SHP77 treated with DMSO at 0.1 percent for 48 hours (cell line): Measurements from ENCODE around the gene ZC3H4.

Experiments
- DNase-seq: peaks from one replicate; lab custom pipeline; 2025; lab: John Stamatoyannopoulos, UW

The ZC3H4 gene

DNA sequence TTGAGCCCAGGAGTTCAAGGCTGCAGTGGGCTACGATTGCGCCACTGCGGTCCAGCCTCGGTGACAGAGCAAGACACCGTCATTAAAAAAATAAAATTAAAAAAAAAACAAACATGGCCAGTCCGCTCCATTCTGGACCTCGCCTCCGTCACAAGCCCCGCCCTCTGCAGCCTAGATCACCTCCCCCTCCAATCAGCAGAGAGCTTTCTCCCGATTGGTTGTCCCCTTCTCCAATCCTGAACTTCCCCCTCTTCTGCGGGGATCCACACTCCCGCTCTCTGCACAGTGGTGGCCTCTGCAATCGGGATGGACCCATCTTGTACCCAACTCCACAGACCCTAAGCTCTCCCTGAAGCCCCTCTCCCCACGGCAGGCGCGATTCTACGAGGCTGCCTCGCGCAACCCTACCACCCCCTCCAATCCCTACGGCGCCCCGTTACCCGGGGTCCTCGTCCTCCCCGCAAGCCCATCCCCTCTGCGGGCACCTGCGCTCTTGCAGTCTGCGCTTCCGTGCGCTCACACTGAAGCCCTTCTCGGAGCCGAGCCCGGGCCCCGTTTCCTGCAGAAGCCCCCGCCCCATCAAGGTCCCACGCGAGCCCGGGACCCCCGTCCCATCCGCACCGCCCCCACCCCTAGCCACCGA is 65.7 kb downstream of the ZC3H4 start:
- peak; percentile 87 for DNase-seq

DNA sequence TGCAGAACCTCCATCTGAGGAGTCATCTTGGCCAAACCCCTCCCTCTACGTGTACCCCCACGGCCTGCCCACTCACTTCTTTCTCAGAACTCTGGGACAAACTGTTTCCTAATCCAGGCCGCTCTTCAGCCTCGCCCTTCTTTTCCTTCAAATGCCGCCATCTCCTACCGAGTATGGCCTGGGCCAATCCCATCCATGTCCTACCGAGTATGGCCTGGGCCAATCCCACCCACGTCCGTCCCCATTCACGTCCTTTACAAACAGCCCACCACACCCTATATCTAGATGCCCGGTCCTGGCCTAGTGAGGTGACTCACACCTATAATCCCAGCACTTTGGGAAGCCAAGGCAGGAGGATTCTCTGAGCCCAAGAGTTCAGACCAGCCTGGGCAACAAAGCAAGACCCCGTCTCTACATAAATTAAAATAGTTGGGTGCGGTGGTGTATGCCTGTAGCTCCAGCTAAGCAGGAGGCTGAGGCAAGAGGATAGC is 66.3 kb downstream of the ZC3H4 start:
- DNase-seq, result no peak

DNA sequence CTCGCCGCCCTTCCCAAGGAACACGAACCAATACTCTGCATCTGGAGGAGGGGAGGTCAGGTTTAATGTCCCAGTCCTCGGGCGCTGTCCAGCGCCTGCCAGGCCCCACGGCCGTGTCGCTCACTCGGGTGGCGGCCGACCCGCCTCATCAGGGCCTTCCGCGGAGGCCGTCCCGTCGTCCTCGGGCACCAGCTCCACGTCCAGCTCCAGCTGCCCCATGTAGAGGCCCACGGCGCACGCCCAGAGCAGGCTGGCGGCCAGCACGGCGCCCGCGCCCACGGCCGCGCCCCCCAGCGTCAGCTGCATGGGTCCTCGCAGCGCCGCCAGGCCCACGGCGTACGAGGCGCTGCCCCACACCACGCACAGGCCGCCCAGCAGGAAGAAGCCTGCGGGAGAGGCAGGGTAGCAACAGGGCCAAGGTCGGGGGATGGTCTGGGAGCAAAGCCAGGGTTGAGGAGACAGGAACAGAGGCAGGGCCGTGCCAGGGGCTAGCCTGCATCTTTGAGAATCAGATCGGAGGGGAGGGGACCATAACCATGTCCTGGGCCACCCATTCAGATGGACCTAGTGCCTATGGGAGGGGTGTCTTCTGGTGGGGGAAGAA is 67.6 kb downstream of the ZC3H4 start:
- DNase-seq, result no peak

DNA sequence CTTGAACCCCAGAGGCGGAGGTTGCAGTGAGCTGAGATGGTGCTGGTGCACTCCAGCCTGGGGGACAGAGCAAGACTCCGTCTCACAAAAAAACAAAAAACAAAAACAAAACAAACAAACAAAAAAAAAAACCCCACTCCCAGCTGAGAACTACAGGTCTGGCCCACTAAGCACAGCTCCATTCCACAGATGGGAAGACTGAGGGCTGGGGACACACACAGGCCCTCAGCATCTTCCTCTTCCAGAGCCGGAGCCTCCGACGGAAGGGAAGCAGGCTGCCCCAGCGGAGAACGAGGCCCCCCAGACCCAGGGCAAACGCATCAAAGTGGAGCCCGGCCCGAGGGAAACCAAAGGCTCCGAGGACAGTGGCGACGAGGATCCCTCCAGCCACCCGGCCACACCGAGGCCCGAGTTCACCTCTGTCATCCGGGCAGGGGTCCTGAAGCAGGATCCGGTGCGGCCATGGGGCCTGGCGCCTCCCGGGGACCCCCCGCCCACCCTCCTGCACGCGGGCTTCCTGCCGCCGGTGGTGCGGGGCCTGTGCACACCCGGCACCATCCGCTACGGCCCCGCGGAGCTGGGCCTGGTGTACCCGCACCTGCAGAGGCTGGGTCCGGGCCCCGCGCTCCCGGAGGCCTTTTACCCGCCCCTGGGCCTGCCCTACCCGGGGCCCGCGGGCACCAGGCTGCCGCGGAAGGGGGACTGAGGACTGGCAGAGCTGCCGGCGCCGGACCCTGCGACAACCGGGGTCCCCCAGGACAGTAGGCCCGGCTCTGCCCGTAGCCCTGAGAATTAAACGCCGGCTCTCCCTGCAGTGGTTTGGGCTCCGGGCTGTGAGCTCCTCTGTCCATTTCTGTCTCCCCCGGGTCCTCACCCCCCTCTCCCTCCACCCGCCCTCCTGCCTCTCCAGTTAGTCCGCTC is 68.4 kb downstream of the ZC3H4 start:
- no peak for DNase-seq

DNA sequence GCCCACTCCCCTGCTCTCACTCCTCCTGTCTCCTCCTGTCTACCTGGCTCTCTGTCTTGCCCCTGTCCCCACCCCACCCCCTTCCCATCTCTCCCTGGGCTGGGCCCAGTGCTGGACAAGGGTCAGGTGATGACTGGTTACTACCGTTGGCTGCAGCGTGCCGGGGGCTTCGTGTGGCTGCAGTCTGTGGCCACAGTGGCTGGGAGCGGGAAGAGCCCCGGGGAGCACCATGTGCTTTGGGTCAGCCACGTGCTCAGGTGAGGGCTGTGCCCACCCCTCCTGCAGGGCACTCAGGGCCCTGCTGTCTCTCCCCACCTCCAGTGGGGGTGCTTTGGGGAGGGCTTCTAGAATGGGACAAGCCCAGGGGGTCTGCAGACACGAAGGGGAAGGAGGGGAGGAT is 72.7 kb downstream of the ZC3H4 start:
- no peak for DNase-seq

GRCh38 chr19:47039239-47039874 is 74.2 kb downstream of the ZC3H4 start:
- no peak for DNase-seq

- no peak for DNase-seq
Observed at GRCh38 chr19:47037766-47038165, 75.8 kb downstream of the ZC3H4 start.

DNA sequence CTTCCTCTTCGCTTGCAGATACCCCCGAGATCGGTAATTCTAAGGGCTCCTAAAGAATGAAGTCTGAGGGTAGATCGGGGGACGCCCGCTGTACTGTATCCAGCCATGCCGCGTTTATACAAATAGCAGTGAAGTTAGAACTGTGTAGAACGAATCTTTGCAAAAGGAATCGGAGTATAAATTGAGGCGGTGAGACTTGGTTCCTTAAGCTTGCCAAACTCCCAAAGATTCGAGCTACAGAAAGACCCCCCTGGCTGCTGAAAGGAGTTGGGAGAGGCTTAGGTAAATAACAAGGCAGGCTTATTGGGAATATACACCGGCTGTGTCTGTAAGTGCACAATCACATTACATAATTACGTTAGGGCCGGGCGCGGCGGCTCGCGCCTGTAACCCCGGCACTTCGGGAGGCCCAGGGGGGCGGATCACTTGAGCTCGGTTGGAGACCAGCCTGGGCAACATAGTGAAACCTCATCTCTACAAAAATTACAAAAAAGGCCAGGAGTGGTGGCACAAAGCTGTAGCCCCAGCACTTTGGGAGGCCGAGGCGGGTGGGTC is 77.4 kb downstream of the ZC3H4 start:
- no peak for DNase-seq

DNA sequence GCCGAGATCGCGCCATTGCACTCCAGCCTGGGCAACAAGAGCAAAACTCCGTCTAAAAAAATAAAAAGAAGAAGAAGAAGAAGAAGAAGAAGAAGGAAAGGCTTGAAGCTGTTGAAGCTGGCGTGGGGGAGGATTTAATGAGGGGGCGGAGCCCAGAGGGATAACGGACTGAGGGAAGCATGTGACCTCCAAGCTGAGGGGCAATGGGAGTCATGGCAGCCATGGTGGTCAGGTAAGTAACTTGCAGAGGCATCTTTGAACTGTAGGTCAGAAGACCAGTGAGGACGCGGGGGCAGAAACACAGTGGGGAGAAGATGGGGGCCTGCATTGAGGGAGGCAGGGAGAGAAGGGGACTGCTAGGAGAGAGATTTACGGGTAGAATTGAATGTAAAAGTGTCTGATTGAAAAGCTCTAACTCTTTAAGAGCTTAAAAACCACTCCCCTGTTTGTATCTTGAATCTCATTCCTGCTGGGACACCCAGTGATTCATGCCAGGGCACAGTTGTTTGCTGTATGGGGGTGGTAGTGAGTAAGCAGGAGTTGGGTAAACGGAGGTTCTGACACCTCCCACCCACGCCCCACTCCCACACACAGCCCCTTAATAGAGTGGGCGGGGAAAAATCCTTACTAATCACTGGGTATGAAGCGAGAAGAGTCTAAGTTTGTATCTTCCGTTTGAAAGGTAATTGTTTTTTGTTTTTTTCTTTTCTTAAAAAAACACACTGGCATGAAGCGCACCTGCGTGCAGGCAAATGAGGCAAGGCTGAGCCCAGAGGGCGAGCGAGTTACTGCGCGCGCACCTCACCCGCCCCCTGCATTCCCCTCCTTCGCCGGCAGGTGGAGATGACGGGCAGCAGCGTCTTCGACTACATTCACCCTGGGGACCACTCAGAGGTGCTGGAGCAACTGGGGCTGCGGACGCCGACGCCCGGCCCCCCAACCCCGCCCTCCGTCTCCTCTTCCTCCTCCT is 78.2 kb downstream of the ZC3H4 start:
- peak; percentile 66 for DNase-seq

DNA sequence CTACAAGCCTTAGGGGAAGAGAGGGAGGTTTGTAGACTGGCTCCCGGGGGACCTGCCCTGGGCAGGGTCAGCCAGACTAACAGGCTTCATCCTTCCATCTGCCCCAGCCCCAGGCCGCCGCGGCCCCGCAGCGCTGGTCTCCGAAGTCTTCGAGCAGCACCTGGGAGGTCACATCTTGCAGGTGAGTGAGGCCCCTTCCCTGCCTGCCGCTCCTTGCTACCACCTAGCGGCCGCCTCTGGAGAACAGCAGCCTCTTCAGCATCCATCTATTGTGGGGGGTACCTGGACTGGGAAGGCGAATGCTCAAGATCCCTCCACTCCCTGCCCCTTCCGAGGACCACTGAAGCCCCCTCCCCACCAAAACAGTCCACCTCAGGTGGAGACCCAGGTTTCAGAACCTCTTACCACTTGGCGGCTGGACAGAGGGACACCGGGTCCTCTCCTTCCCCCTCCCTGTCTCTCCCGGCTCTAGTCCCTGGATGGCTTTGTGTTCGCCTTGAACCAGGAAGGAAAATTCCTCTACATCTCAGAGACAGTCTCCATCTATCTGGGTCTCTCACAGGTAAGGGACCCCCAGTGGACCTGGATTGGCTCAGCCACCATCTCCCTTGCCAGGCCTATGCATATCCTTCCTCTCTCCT is 81.3 kb downstream of the ZC3H4 start:
- no peak for DNase-seq

GRCh38 chr19:47028195-47028601 is 85.4 kb downstream of the ZC3H4 start:
- DNase-seq, result no peak

DNA sequence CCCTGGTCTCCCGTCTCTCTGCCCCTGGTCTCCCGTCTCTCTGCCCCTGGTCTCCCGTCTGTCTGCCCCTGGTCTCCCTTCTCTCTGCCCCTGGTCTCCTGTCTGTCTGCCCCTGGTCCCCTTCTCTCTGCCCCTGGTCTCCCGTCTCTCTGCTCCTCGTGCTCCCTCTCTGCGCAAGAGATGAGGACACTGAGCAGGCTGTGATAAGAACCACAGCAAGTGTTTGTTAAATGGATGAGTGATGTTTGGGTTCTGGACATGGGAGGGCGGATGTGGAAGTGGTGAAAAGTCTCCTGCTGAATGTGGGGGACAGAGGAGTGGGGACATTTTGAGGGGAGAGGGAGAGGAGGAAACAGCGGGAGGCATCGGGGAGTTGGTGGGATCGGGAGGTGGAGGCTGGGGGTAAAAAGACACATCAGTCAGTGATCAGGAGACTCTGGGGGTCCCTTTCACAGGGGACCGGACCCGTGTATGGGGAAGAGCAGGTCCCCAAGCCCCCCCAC is 85.9 kb downstream of the ZC3H4 start:
- DNase-seq, result no peak

GRCh38 chr19:47026889-47027288 is 86.7 kb downstream of the ZC3H4 start:
- no peak for DNase-seq

- no peak for DNase-seq
Observed at GRCh38 chr19:47026156-47026555, 87.4 kb downstream of the ZC3H4 start.

DNA sequence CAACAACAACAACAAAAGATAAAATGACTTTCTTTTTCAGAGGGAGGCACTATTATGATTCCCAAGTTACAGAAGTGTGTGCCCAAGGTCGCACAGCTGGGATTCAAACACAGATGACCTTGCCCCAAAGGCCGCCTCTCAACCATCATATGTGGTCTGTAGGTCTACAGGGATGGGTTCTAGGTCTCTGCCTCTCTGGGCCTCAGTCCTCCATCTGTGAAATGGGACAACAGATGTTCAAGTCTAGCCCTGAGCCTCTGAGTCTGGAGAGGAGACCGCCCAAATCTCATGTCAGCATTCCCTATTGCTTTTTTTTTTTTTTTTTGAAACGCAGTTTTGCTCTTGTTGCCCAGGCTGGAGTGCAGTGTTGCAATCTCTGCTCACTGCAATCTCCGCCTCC is 89.1 kb downstream of the ZC3H4 start:
- DNase-seq, result no peak

DNA sequence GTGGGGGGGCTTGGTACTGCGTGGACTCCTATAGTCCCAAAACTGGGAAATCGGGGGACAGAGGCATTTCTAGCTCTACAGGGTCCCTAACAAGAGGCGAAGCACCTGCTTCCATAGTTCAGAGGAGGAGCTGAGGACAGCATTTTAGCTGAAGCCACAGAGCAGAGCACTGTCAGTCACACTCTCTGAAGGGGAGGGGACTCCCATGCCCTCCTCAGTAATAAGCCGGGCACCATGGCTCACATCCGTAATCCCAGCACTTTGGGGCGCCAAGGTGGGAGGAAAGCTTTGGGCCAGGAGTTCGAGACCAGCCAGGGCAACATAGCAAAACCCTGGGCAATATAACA is 90.2 kb downstream of the ZC3H4 start:
- no peak for DNase-seq

GRCh38 chr19:47022541-47023447 is 90.8 kb downstream of the ZC3H4 start:
- no peak for DNase-seq

- no peak for DNase-seq
Observed at GRCh38 chr19:47022140-47022536, 91.4 kb downstream of the ZC3H4 start.

DNA sequence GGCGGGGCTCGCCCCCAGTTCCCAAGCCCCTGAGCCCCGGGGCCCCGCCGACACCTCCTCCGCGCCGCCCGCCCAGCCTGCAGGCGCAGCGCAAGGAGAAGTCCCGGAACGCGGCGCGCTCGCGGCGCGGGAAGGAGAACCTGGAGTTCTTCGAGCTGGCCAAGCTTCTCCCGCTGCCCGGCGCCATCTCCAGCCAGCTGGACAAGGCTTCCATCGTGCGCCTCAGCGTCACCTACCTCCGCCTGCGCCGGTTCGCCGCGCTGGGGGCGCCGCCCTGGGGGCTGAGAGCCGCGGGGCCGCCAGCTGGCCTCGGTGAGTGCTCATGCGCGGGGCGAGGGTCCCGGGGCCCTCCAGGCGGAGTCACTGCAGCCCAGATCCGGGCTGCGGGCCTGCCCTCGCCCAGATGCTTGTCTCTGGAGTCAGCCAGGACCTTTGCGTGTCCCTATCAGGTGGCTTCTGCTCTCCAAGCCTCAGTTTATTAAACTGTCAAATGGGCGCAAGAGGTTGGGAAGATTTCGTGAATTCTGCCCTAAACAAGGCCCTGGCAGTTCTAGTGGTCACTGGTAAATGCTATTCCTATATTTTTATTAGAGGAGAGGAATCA is 91.9 kb downstream of the ZC3H4 start:
- no peak for DNase-seq
